GM20000 (cell line): Measurements from ENCODE around the gene ALAS1.
A peak's percentile ranks its signal among the peaks of the same experiment; 100 is the strongest.

Source experiments
- DNase-seq: peaks from one replicate; pipeline ENCODE4 v3.0.0; 2012; ENCODE audit warnings: low spot score
- TF ChIP-seq, protein P1 (sequence below): IDR thresholded peaks from 2 replicates; pipeline ENCODE4 v1.5.1; 2012; ENCODE audit warnings: mild to moderate bottlenecking, control low read depth; ENCODE audit errors: extremely low read depth, missing control alignments

ALAS1 gene

DNA sequence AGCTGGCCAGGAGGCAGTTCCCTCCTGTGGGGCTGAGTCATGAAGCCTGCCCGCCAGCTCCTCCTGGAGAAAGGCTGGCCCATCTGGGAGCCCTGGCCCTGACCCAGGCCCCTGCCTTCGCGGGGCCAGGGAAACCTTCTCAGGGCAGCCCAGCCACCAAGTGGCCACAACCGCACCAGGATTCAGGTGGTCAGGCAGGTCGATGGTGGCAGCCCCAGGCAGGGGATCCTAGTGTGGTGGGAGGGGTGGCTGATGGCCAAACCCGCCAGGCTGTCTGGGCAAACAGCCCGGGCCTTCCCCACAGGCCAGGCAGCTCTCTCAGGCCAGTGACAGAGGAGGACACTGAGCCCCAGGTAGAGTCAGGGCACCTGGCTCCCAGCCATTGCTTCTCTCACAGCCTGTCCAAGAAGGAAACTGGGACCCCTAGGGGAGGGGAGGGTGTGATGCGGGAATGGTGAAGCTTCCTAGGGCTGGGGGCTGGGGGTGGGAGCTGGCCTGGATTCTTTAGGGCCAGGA, 39.8 kb downstream of the ALAS1 start:
- DNase-seq, result no peak
- TF ChIP-seq, protein P1, sequence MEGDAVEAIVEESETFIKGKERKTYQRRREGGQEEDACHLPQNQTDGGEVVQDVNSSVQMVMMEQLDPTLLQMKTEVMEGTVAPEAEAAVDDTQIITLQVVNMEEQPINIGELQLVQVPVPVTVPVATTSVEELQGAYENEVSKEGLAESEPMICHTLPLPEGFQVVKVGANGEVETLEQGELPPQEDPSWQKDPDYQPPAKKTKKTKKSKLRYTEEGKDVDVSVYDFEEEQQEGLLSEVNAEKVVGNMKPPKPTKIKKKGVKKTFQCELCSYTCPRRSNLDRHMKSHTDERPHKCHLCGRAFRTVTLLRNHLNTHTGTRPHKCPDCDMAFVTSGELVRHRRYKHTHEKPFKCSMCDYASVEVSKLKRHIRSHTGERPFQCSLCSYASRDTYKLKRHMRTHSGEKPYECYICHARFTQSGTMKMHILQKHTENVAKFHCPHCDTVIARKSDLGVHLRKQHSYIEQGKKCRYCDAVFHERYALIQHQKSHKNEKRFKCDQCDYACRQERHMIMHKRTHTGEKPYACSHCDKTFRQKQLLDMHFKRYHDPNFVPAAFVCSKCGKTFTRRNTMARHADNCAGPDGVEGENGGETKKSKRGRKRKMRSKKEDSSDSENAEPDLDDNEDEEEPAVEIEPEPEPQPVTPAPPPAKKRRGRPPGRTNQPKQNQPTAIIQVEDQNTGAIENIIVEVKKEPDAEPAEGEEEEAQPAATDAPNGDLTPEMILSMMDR, result no peak

DNA sequence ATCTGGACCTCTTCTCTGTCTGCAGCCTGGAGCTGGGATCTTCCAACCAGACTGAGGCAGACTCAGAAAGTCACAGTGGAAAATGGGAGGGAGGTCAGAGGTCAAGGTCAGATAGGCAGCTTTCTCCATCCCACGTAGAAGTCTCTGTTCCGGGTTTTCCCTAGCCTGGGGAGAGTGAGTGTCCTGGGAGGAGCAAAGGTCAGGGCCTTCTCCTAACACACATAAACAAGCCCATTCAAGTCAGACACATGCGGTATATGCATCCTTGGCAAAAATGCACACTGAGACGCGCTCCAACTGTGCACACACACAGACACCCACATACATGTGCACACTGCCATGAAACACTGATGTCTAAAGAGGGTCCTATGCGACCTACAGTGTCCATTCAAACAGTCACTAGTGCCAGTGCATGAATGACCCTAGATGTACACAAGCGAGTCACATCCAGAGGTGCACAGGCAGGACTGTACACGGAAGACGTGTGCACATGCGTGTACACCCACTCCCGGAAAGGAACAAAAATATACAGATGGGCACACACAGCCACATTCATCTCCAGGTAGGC, 40.3 kb downstream of the ALAS1 start:
- no peak for DNase-seq
- TF ChIP-seq, protein P1, result no peak

DNA sequence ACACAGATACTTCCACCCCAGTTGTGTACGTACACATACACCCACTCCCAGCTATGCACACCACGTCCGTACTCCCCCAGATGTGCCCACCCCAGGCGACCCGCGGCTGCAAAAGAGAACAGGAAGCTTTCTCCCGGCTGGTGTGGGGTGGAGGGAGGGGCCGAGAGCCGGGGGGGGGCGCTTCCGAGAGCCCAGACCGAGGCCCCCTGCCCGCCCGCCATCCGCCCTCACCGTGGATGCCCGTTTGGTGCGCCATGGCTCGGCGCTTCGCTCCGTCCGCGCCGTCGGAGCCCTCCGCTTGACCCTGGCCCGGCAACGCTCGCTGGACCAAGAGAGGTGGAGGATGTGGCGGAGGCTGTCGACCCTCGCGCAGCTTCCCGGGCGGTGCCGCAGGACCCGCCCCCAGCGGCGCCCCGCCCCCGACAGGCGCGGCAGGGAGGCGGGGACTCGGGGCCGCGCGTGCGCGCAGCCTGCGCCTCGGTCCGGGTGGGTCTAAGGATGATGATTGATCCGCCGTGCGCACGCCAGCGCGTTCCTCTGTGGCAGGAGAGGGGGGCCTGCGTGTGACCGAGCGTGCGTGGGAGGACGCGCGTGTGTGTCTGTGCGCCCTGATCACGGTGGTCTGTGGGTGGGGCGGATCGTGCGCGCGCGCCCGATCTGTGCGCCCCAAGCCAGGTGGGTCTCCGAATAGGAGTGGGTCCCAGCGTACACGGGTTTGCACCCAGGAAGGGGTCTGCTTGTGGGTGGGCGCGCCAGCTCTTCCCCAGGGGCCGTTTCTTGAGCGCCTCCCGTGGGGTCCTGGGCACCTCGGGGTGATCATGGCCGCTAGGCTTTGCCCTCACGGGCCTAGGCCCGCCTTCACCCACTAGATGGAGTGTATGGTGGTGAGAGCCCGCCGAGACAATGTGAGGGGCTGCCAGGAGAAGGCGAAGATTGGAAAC, 41.1 kb downstream of the ALAS1 start, which contains the start of gene TWF2:
TSS of gene TWF2 (minus strand) at position 398 of the 941 bp plus-strand sequence. CDS start at position 256, 142 bp downstream.
- TF ChIP-seq, protein P1, result peak; percentile 17
- peak; percentile 99 for DNase-seq

DNA sequence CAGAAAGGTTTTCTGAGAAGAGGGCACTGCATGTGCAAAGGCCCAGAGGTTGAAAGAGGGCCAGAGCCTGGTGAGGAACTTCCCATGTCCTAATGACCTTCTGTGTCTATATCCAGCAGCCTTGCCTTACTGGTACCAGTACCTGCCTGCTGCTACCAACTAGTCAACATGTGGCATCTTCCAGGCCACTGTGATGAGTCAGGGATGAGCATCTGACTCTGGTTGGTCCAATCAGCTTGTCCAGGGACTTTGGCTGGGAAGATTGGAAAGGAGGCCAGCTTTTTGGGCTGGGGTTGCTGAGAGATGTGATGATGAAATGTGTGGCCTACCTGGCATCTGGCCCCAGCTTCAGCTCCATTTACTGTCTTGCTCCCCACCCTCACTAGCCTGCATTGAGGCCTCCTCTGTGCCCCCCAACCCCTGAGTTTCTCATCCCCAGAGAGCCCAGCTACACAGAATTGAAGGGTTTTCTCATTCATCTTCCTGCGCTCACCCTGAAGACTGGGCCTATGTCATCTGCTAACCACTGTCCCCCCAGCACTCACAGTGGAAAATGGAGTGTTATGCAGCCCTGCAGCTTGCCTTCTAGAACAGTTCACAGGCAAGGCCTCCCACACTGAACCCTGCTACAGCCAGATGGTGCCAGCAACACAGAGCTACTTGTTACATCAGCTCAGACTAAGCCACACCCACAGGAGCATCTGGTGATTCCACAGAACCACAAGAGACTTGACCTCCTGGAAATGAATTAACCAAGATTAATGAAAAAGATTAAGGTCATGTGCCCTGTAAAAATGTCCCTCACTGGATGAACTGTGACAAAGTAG, 42.3 kb downstream of the ALAS1 start:
- DNase-seq, result no peak
- TF ChIP-seq, protein P1, result no peak

DNA sequence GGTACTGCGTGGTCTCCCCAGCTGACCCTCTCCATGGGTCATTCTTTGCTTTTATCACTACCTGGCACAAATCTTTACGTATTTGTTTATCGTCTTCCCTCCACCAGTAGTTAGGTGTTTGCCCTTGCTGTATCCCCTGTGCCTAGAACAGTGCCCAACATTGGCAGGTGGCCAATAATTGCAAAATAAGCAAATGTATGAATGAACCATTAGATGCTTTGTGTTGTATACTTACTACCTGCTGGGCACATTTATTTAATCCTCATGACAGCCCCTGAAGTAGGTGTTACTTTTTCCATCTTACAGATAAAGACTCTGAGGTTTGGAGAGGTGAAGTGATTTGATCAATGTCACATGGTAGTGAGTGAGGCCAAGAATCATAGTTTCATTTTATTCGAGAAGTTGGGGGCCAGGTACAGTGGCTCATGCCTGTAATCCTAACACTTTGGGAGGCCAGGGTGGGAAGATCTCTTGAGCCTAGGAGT, 43.0 kb downstream of the ALAS1 start:
- TF ChIP-seq, protein P1, result no peak
- no peak for DNase-seq

DNA sequence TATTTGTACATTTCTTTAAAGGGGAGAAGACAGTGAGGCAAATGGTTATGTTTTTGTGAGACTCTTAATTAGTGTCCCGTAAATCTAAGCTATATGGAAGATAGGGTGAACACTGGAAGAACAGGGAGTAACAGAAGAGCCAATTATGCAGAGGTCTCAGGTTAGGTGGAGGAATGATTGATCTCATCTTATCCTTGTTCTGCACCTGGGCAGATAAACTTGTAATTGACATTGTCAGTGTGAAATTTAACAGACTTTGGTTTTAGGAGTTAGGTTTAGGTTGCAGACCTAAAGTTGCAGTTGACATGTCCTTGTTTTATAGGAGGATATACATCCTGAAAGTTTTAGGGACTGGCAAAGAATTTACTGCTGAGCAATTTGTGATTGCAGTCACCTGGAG, 44.1 kb downstream of the ALAS1 start:
- no peak for DNase-seq
- TF ChIP-seq, protein P1, result no peak
